ENCODE measurements around the gene EMC1. TPM values are rescaled to one million over a fixed set of nuclear protein-coding genes. Genes with fewer than 3 reads are reported as not detected.

Gene EMC1
- total RNA-seq, 1 experiment from 2014 or later: 60.0 TPM

DNA sequence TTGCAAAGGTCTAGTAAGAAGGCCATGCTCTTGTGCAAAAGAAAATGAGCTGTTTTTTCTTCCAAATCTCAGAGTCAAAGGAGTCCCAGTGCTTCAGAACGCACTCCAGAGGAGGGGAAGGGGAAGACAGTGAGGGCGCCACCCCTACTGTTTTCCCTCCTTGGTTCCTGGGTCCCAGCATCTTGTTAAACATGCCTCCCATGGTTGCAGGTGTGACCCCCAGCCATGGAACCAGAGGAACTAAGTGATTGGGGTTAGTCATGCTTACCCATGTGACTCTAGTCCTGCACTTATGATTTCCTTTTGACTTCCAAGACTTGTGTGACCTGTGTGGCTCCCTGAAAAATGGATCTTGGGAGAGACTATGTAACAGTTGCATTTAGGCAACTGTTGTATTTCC, 43.3 kb upstream of the EMC1 start:
- H3K27ac Mint-ChIP-seq: no peak overlapping the region
- no peak overlapping the region for H2BK5ac ChIP-seq (ENCODE audit: insufficient read length, low read length)
- no peak overlapping the region for H4K8ac ChIP-seq (replicated peaks; ENCODE audit: insufficient read length, low read depth, low read length)
- H2BK120ac ChIP-seq (ENCODE audit: low read depth, low read length, poor library complexity, severe bottlenecking): no peak overlapping the region
- no peak overlapping the region for H2BK20ac ChIP-seq (ENCODE audit: low read depth, low read length, poor library complexity, severe bottlenecking)
- no peak overlapping the region for H3K4me2 ChIP-seq (ENCODE audit: insufficient read depth, insufficient read length, low read length)
- H3K27me3 ChIP-seq (ENCODE audit: insufficient read depth, low read length): no peaks in the 10 kb centered on the region; the same call in 1 of the 2 replicates
- no peak overlapping the region for H2AFZ ChIP-seq (ENCODE audit: low read length)
- H3K56ac ChIP-seq (ENCODE audit: insufficient read length, low read depth, low read length): no peak overlapping the region
- H4K20me1 ChIP-seq (ENCODE audit: control insufficient read depth, insufficient read depth, insufficient read length): no peaks in the 10 kb centered on the region
- H3K9ac ChIP-seq (ENCODE audit: extremely low read depth, insufficient read length, low read length): no peak overlapping the region
- H3K27me3 Mint-ChIP-seq (ENCODE audit: low read depth): peaks cover 10% of the 10 kb centered on the region
- no peak for DNase-seq
- H3K4ac ChIP-seq (ENCODE audit: low read depth, low read length): no peak overlapping the region
- H3T11ph ChIP-seq (ENCODE audit: low read length): no peak overlapping the region
- H2AK5ac ChIP-seq (ENCODE audit: insufficient read length, low read length): no peak overlapping the region
- no peaks in the 10 kb centered on the region for H3K23me2 ChIP-seq (ENCODE audit: insufficient read length, low read depth, low read length, poor library complexity, severe bottlenecking)
- no peaks in the 10 kb centered on the region; the same call in 1 of the 2 replicates for H3K79me2 ChIP-seq (ENCODE audit: insufficient read depth, low read length)
- H3K4me1 Mint-ChIP-seq: no peaks in the 10 kb centered on the region; a peak in 1 of 4 replicates
- no peaks in the 10 kb centered on the region for H3K4me1 ChIP-seq (ENCODE audit: insufficient read depth, low read length)
- no peak overlapping the region for H3K14ac ChIP-seq (ENCODE audit: insufficient read depth, low read length)
- H3K9me3 ChIP-seq (ENCODE audit: control insufficient read depth, low read depth, low read length): peaks cover 16% of the 10 kb centered on the region
- no peaks in the 10 kb centered on the region for H3K79me1 ChIP-seq (ENCODE audit: insufficient read depth, low read depth, low read length, poor library complexity, severe bottlenecking)
- peaks cover 34 to 44% of the 10 kb centered on the region in 2 experiments for H3K9me3 Mint-ChIP-seq
- TF ChIP-seq, protein P1, sequence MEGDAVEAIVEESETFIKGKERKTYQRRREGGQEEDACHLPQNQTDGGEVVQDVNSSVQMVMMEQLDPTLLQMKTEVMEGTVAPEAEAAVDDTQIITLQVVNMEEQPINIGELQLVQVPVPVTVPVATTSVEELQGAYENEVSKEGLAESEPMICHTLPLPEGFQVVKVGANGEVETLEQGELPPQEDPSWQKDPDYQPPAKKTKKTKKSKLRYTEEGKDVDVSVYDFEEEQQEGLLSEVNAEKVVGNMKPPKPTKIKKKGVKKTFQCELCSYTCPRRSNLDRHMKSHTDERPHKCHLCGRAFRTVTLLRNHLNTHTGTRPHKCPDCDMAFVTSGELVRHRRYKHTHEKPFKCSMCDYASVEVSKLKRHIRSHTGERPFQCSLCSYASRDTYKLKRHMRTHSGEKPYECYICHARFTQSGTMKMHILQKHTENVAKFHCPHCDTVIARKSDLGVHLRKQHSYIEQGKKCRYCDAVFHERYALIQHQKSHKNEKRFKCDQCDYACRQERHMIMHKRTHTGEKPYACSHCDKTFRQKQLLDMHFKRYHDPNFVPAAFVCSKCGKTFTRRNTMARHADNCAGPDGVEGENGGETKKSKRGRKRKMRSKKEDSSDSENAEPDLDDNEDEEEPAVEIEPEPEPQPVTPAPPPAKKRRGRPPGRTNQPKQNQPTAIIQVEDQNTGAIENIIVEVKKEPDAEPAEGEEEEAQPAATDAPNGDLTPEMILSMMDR (conservative IDR thresholded peaks at IDR 0.05): no peak
- peaks cover 33 to 37% (median 37%) of the 10 kb centered on the region in 3 experiments for H3K36me3 Mint-ChIP-seq (ENCODE audit: insufficient read depth in 1 of 3, low read depth in 3 of 3)
- H2BK12ac ChIP-seq (ENCODE audit: insufficient read length, low read depth, low read length): no peak overlapping the region
- no peak overlapping the region for H4K91ac ChIP-seq (ENCODE audit: insufficient read length, low read depth, low read length)
- H3K27ac ChIP-seq (ENCODE audit: insufficient read length, low read depth, low read length): no peak overlapping the region
- H3K23ac ChIP-seq (ENCODE audit: insufficient read length, low read depth, low read length): no peak overlapping the region
- no peak overlapping the region for H2BK15ac ChIP-seq (ENCODE audit: low read depth, low read length)
- H3K4me3 Mint-ChIP-seq: no peak overlapping the region
- WGBS (ENCODE audit: extremely low coverage, insufficient read length, low lambda C conversion rate): no CpG with 5 or more reads among the region's 2 CpGs
- no peak overlapping the region for H4K5ac ChIP-seq (ENCODE audit: insufficient read length, low read depth, low read length)
- H3K18ac ChIP-seq (ENCODE audit: insufficient read length, low read depth, low read length): no peak overlapping the region

Data from H9 (cell line).